HepG2 (cell line): ENCODE data around the gene SREK1. TPM values are rescaled to one million over a fixed set of nuclear protein-coding genes. Genes with fewer than 3 reads are reported as not detected.

ENCODE experiments used
- ATAC-seq: fragments of 200-7000 bp; cut with Tn5 transposase; 3 replicates; pipeline ENCODE4 v1.9.1; 2020; ENCODE audit warnings: mild to moderate bottlenecking, moderate library complexity
- BruUV-seq: library from RNA; stranded (reverse); fragments of 400-500 nt; replicated peaks from 2 replicates; lab custom pipeline; 2021; lab: Mats Ljungman, UMichigan
- CTCF ChIA-PET: fragments of 300-600 bp; formaldehyde crosslinking; extraction: SDS; loops from one replicate; lab custom pipeline; 2021; ENCODE audit warnings: low total read pairs, inconsistent platforms, low intra/inter-chr PET ratio; lab: Yijun Ruan, JAX
- POLR2A ChIA-PET: fragments of 350-600 bp; sonication (Branson Sonifier 250); formaldehyde crosslinking; loops from one replicate; lab custom pipeline; 2020; ENCODE audit warnings: antibody characterized with exemption, inconsistent platforms; lab: Yijun Ruan, JAX
- DNase-seq: peaks from one replicate; pipeline ENCODE4 v3.0.0-alpha.2; 2015; ENCODE audit warnings: low spot score
- FAIRE-seq: peaks from 3 replicates; lab custom pipeline; 2011; peaks lifted over from hg19 to GRCh38; lab: Jason Lieb, UNC
- H2AFZ ChIP-seq: one replicate; pipeline ENCODE4 v1.6.1; 2011; ENCODE audit warnings: low read length, inconsistent platforms
- H3K27ac ChIP-seq: fragments of 300-600 bp; 3 replicates; pipeline ENCODE4 v1.8.0; 2011; ENCODE audit warnings: mixed run types, mild to moderate bottlenecking, mixed read lengths, low read length, inconsistent platforms; ENCODE audit not compliant: insufficient read depth; ENCODE audit errors: extremely low read length
- H3K27me3 ChIP-seq, 2 experiments: fragments of 200-600 bp in 1 of 2; 2 replicates in 1 of 2; 3 replicates in 1 of 2; pipeline versions ENCODE4 v1.6.0 to v1.8.0; 2011; ENCODE audit warnings: low read length in 2 of 2, mild to moderate bottlenecking in 2 of 2, moderate library complexity in 2 of 2, inconsistent platforms in 1 of 2; ENCODE audit not compliant: insufficient read depth in 2 of 2, control insufficient read depth in 1 of 2
- H3K36me3 ChIP-seq, 2 experiments: fragments of 200-600 bp in 1 of 2; replicated peaks in 1 of 2; 2 replicates in 1 of 2; 3 replicates in 1 of 2; pipeline versions ENCODE4 v1.5.1 to v1.8.0; 2011; ENCODE audit warnings: low read length in 2 of 2, inconsistent platforms in 1 of 2; ENCODE audit not compliant: insufficient read depth in 2 of 2, control insufficient read depth in 1 of 2
- H3K4me1 ChIP-seq: 2 replicates; pipeline ENCODE4 v1.5.1; 2012; ENCODE audit warnings: low read length, inconsistent platforms; ENCODE audit not compliant: insufficient read depth
- H3K4me2 ChIP-seq: 2 replicates; pipeline ENCODE4 v1.6.0; 2011; ENCODE audit warnings: low read depth, low read length, inconsistent platforms
- H3K4me3 ChIP-seq, 3 experiments: fragments of 200-600 bp in 1 of 3; sonication (generic), shearing (Covaris generic) in 1 of 3; replicated peaks in 1 of 3; 2 replicates each; pipeline ENCODE4 v1.5.1; 2011 to 2016; ENCODE audit warnings: low read length in 3 of 3, inconsistent platforms in 2 of 3, low read depth in 2 of 3, mild to moderate bottlenecking in 2 of 3, control low read depth in 1 of 3, mixed read lengths in 1 of 3; ENCODE audit not compliant: insufficient read depth in 1 of 3
- H3K79me2 ChIP-seq: one replicate; pipeline ENCODE4 v1.6.1; 2011; ENCODE audit warnings: low read length, inconsistent platforms; ENCODE audit not compliant: insufficient read depth
- H3K9ac ChIP-seq: 2 replicates; pipeline ENCODE4 v1.6.0; 2011; ENCODE audit warnings: mild to moderate bottlenecking, low read depth, low read length, inconsistent platforms; ENCODE audit not compliant: insufficient read depth
- H3K9me3 ChIP-seq: 2 replicates; pipeline ENCODE4 v1.5.1; 2012; ENCODE audit warnings: mild to moderate bottlenecking, low read length
- H4K20me1 ChIP-seq: 2 replicates; pipeline ENCODE4 v1.6.0; 2011; ENCODE audit warnings: inconsistent platforms, mild to moderate bottlenecking, low read length, moderate library complexity; ENCODE audit not compliant: insufficient read depth
- EEA1 ChIP-seq: sonication (generic); formaldehyde crosslinking; IDR thresholded peaks from 2 replicates; pipeline ENCODE4 v1.5.1; 2020; ENCODE audit warnings: mild to moderate bottlenecking, missing genetic modification reagents, borderline replicate concordance
- FOXA1 ChIP-seq, 2 experiments: fragments of 450-650 bp in 1 of 2; sonication (generic) in 1 of 2; formaldehyde crosslinking in 1 of 2; IDR thresholded peaks; 2 replicates each; pipeline versions ENCODE4 v1.4.0 to v1.6.1; 2016 to 2020; ENCODE audit warnings: missing genetic modification reagents in 1 of 2
- HNF4G ChIP-seq, 2 experiments: sonication (generic) in 1 of 2; formaldehyde crosslinking in 1 of 2; IDR thresholded peaks; 2 replicates each; pipeline versions ENCODE4 v1.4.0 to v1.6.1; 2011 to 2020; ENCODE audit warnings: borderline replicate concordance in 2 of 2, low read depth in 2 of 2, mild to moderate bottlenecking in 2 of 2, low read length in 1 of 2, missing genetic modification reagents in 1 of 2, moderate library complexity in 1 of 2
- IRX3 ChIP-seq: sonication (generic); formaldehyde crosslinking; IDR thresholded peaks from 2 replicates; pipeline ENCODE4 v1.8.1; 2023; ENCODE audit warnings: mild to moderate bottlenecking, low read depth, missing genetic modification reagents, borderline replicate concordance
- NFRKB ChIP-seq: fragments of 450-650 bp; IDR thresholded peaks from 2 replicates; pipeline ENCODE4 v1.6.1; 2017
- PAWR ChIP-seq: sonication (generic); formaldehyde crosslinking; IDR thresholded peaks from 2 replicates; pipeline ENCODE4 v1.4.0; 2020; ENCODE audit warnings: missing genetic modification reagents, mild to moderate bottlenecking, borderline replicate concordance
- REXO4 ChIP-seq: sonication (generic); formaldehyde crosslinking; IDR thresholded peaks from 2 replicates; pipeline ENCODE4 v1.8.0; 2022; ENCODE audit warnings: missing genetic modification reagents, mild to moderate bottlenecking, borderline replicate concordance
- STAT5B ChIP-seq: sonication (generic); formaldehyde crosslinking; IDR thresholded peaks from 2 replicates; pipeline ENCODE4 v1.4.0; 2020; ENCODE audit warnings: missing genetic modification reagents
- SYNCRIP ChIP-seq: fragments of 200-400 bp; formaldehyde crosslinking; IDR thresholded peaks from 2 replicates; pipeline ENCODE4 v1.6.1; 2018; ENCODE audit warnings: mild to moderate bottlenecking, low read depth, low read length; ENCODE audit not compliant: insufficient read depth
- ZNF567 ChIP-seq: sonication (generic); formaldehyde crosslinking; IDR thresholded peaks from 2 replicates; pipeline ENCODE4 v1.8.1; 2023; ENCODE audit warnings: mild to moderate bottlenecking, missing genetic modification reagents, borderline replicate concordance
- ZNF724P ChIP-seq: sonication (generic); formaldehyde crosslinking; IDR thresholded peaks from 2 replicates; pipeline ENCODE4 v1.8.0; 2022; ENCODE audit warnings: missing genetic modification reagents, borderline replicate concordance
- WGBS: methylation state at CpG from one replicate; pipeline ENCODE4 v1.1.6; 2017; ENCODE audit warnings: low lambda C conversion rate; 5-methylcytosine and 5-hydroxymethylcytosine counted together
- in situ Hi-C: cut with HindIII; loops from 2 replicates; pipeline ENCODE4 v1.10.0; 2017; ENCODE audit warnings: low pct_unique_long_range_greater_than_20kb; ENCODE audit not compliant: extremely low pct_ligation_motif_present
- intact Hi-C: fragments of 100-400 bp; cut with micrococcal nuclease; formaldehyde crosslinking; loops from one replicate; pipeline ENCODE4 v1.10.0; 2022; ENCODE audit not compliant: unreplicated experiment
- polyA plus RNA-seq, 8 experiments: library from polyadenylated mRNA; depleted of rRNA in 3 of 8; stranded (reverse) in 7 of 8; unstranded in 1 of 8; fragments of >200 nt; fragmentation: Illumina TruSeq in 4 of 8; extraction: Trizol in 4 of 8; gene quantifications; 2 replicates each; pipeline versions ENCODE4 v1.2.1 to v1.2.3, GENCODE V29; 2011 to 2016; ENCODE audit warnings: low read depth in 4 of 8, missing spikeins in 1 of 8, mixed read lengths in 1 of 8; ENCODE audit not compliant: insufficient read depth in 1 of 8
- total RNA-seq, 5 experiments: library from RNA; depleted of rRNA; stranded (reverse); fragments of >200 nt; fragmentation: Illumina TruSeq; extraction: Trizol; gene quantifications; 2 replicates each; pipeline ENCODE4 v1.2.3, GENCODE V29; 2016; ENCODE audit warnings: low read depth in 1 of 5
- TF ChIP-seq, protein P1 (sequence below), 2 experiments: IDR thresholded peaks; 2 replicates each; pipeline ENCODE4 v1.6.1; 2011 to 2012; ENCODE audit warnings: low read length in 2 of 2, borderline replicate concordance in 1 of 2, low read depth in 1 of 2, mild to moderate bottlenecking in 1 of 2, moderate library complexity in 1 of 2
- TF ChIP-seq, protein P2 (sequence below): IDR thresholded peaks from 2 replicates; pipeline ENCODE4 v1.6.1; 2016; ENCODE audit warnings: missing biosample characterization, missing genetic modification reagents, low read depth
- TF ChIP-seq, protein P3 (sequence below): sonication (generic); formaldehyde crosslinking; IDR thresholded peaks from 2 replicates; pipeline ENCODE4 v1.4.0; 2020; ENCODE audit warnings: low read depth, mild to moderate bottlenecking, missing genetic modification reagents
- TF ChIP-seq, protein P4 (sequence below): sonication (generic); formaldehyde crosslinking; IDR thresholded peaks from 2 replicates; pipeline ENCODE4 v1.9.0; 2021; ENCODE audit warnings: missing genetic modification reagents, borderline replicate concordance

SREK1 gene
- total and polyA plus RNA-seq, 2 of the 13 experiments (the other 11 are each of a cell fraction or from before 2014, with no cell fraction given): 60.6 to 90.9 TPM

DNA sequence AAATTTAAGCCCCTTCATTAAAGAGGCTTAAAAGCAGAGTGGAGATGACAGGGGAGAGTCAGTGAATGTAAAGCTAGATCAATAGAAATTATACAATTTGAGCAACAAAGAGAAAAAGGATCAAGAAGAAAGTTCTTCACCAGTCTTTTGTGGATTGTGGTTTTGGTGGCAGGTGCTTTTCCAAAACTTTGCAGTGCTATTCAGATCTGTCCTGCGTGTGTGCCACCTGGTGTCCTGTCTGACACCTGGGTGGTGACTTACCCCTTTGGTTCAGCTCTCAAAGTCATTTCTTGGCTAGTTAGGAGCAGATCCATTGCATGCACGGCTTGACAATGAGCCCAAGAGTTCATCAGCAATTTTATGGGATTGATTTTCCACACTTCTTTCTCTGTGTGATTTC lies 69.4 kb downstream of the SREK1 start:
- Histone ChIP-seq H3K36me3 (no peaks in the 10 kb centered on the region), H3K4me1 (no peaks in the 10 kb centered on the region), H3K9ac (no peak overlapping the region), H3K4me3 (no peak overlapping the region), H3K27ac (no peak overlapping the region), H2AFZ (no peak overlapping the region), H3K27me3 (no peaks in the 10 kb centered on the region; a peak in 2 of 5 replicates), H3K9me3 (no peaks in the 10 kb centered on the region), H3K79me2 (no peaks in the 10 kb centered on the region), H4K20me1 (no peaks in the 10 kb centered on the region), H3K4me2 (no peak overlapping the region)
- POLR2A ChIA-PET: no interaction called here
- WGBS: 0% methylated on average over 2 of the region's 2 CpGs
- intact Hi-C loops (no loop called here), in situ Hi-C loops (no loop called here)
- ATAC-seq (no peak), FAIRE-seq (no peak), DNase-seq (no peak)
- CTCF ChIA-PET: no interaction called here
- no TSS peak for BruUV-seq
- TF ChIP-seq SYNCRIP: no peak
- no peak for TF ChIP-seq FOXA1 (IDR thresholded peaks at IDR 0.05)
- no peak for TF ChIP-seq FOXA1 (CRISPR knock-in tag; IDR thresholded peaks at IDR 0.05)
- TF ChIP-seq, protein P1, sequence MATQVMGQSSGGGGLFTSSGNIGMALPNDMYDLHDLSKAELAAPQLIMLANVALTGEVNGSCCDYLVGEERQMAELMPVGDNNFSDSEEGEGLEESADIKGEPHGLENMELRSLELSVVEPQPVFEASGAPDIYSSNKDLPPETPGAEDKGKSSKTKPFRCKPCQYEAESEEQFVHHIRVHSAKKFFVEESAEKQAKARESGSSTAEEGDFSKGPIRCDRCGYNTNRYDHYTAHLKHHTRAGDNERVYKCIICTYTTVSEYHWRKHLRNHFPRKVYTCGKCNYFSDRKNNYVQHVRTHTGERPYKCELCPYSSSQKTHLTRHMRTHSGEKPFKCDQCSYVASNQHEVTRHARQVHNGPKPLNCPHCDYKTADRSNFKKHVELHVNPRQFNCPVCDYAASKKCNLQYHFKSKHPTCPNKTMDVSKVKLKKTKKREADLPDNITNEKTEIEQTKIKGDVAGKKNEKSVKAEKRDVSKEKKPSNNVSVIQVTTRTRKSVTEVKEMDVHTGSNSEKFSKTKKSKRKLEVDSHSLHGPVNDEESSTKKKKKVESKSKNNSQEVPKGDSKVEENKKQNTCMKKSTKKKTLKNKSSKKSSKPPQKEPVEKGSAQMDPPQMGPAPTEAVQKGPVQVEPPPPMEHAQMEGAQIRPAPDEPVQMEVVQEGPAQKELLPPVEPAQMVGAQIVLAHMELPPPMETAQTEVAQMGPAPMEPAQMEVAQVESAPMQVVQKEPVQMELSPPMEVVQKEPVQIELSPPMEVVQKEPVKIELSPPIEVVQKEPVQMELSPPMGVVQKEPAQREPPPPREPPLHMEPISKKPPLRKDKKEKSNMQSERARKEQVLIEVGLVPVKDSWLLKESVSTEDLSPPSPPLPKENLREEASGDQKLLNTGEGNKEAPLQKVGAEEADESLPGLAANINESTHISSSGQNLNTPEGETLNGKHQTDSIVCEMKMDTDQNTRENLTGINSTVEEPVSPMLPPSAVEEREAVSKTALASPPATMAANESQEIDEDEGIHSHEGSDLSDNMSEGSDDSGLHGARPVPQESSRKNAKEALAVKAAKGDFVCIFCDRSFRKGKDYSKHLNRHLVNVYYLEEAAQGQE (IDR thresholded peaks at IDR 0.05; ENCODE audit: borderline replicate concordance in 1 of 2, low read depth in 1 of 2, low read length in 2 of 2): no peak
- no peak for TF ChIP-seq HNF4G (IDR thresholded peaks at IDR 0.05; ENCODE audit: borderline replicate concordance, low read depth, low read length)
- TF ChIP-seq HNF4G (CRISPR knock-in tag; IDR thresholded peaks at IDR 0.05; ENCODE audit: borderline replicate concordance, low read depth): no peak
- TF ChIP-seq ZNF567: no peak
- no peak for TF ChIP-seq IRX3 (CRISPR knock-in tag)
- TF ChIP-seq, protein P2, sequence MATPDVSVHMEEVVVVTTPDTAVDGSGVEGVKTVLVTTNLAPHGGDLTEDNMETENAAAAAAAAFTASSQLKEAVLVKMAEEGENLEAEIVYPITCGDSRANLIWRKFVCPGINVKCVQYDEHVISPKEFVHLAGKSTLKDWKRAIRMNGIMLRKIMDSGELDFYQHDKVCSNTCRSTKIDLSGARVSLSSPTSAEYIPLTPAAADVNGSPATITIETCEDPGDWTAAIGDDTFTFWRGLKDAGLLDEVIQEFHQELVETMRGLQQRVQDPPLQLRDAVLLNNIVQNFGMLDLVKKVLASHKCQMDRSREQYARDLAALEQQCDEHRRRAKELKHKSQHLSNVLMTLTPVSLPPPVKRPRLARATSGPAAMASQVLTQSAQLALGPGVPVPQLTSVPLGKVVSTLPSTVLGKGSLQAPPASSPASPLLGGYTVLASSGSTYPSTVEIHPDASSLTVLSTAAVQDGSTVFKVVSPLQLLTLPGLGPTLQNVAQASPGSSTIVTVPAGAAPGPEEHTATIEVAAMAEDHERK (CRISPR knock-in tag): no peak
- TF ChIP-seq, protein P3, sequence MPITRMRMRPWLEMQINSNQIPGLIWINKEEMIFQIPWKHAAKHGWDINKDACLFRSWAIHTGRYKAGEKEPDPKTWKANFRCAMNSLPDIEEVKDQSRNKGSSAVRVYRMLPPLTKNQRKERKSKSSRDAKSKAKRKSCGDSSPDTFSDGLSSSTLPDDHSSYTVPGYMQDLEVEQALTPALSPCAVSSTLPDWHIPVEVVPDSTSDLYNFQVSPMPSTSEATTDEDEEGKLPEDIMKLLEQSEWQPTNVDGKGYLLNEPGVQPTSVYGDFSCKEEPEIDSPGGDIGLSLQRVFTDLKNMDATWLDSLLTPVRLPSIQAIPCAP (CRISPR knock-in tag): no peak
- TF ChIP-seq, protein P4, sequence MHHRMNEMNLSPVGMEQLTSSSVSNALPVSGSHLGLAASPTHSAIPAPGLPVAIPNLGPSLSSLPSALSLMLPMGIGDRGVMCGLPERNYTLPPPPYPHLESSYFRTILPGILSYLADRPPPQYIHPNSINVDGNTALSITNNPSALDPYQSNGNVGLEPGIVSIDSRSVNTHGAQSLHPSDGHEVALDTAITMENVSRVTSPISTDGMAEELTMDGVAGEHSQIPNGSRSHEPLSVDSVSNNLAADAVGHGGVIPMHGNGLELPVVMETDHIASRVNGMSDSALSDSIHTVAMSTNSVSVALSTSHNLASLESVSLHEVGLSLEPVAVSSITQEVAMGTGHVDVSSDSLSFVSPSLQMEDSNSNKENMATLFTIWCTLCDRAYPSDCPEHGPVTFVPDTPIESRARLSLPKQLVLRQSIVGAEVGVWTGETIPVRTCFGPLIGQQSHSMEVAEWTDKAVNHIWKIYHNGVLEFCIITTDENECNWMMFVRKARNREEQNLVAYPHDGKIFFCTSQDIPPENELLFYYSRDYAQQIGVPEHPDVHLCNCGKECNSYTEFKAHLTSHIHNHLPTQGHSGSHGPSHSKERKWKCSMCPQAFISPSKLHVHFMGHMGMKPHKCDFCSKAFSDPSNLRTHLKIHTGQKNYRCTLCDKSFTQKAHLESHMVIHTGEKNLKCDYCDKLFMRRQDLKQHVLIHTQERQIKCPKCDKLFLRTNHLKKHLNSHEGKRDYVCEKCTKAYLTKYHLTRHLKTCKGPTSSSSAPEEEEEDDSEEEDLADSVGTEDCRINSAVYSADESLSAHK (CRISPR knock-in tag): no peak
- TF ChIP-seq NFRKB: no peak
- TF ChIP-seq PAWR: no peak
- no peak for TF ChIP-seq EEA1 (CRISPR knock-in tag)
- TF ChIP-seq STAT5B: no peak
- no peak for TF ChIP-seq REXO4
- no peak for TF ChIP-seq ZNF724P (CRISPR knock-in tag)
